ENCODE data around the gene MYO5A.

GRCh38 chr15:52350423-52350822, 178.3 kb downstream of the MYO5A start:
- TF ChIP-seq, protein P1, sequence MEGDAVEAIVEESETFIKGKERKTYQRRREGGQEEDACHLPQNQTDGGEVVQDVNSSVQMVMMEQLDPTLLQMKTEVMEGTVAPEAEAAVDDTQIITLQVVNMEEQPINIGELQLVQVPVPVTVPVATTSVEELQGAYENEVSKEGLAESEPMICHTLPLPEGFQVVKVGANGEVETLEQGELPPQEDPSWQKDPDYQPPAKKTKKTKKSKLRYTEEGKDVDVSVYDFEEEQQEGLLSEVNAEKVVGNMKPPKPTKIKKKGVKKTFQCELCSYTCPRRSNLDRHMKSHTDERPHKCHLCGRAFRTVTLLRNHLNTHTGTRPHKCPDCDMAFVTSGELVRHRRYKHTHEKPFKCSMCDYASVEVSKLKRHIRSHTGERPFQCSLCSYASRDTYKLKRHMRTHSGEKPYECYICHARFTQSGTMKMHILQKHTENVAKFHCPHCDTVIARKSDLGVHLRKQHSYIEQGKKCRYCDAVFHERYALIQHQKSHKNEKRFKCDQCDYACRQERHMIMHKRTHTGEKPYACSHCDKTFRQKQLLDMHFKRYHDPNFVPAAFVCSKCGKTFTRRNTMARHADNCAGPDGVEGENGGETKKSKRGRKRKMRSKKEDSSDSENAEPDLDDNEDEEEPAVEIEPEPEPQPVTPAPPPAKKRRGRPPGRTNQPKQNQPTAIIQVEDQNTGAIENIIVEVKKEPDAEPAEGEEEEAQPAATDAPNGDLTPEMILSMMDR (conservative IDR thresholded peaks at IDR 0.05) = no peak
- TF ChIP-seq ZFX (IDR thresholded peaks at IDR 0.05) = no peak

Measured in C4-2B (cell line).